ENCODE results near the gene SHOX.
"Not testable (repeated sequence)": the region's sequence is repeated elsewhere in the genome, so short reads cannot be mapped to it uniquely, and the experiment has no call there.

SHOX gene

GRCh38 chrX:638482-639131 lies 8.0 kb downstream of the SHOX start:
- no peak for DNase-seq

- no peak for DNase-seq
Observed at GRCh38 chrX:639151-639550, 8.6 kb downstream of the SHOX start.

- DNase-seq = no peak
Observed at GRCh38 chrX:640641-641040, 10.1 kb downstream of the SHOX start.

- no peak for DNase-seq
Observed at GRCh38 chrX:641671-642435, 11.3 kb downstream of the SHOX start.

DNA sequence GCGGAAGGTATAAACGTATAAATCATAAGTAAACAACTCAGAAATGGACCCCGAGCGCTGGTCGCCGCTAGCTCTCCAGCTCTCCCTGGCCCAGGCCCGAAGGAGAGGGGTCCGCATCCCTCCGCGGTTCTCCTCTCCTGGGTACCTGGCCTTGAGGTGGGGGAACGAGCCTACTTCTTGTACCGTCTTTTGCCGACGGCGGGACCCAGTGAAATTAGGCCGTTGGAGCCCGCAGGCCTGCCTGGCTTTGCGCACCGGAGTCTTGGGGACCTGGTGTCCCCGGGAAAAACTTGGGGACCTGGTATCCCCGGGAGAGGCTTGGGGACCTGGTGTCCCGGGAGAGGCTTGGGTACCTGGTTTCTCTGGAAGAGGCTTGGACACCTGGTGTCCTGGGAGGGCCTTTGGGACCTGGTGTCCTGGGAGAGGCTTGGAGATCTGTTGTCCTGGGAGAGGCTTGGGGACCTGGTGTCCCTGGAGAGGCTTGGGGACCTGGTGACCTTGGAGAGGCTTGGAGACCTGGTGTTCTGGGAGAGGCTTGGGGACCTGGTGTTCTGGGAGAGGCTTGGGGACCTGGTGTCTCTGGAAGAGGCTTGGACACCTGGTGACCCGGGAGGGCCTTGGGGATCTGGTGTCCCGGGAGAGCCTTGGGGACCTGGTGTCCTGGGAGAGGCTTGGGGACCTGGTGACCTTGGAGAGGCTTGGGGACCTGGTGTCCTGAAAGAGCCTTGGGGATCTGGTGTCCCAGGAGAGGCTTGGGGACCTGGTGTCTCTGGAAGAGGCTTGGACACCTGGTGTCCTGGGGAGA lies 12.0 kb downstream of the SHOX start:
- no peak for DNase-seq

- no peak for DNase-seq
Observed at GRCh38 chrX:643241-643595, 12.6 kb downstream of the SHOX start.

GRCh38 chrX:643911-644303 lies 13.3 kb downstream of the SHOX start:
- no peak for DNase-seq

- DNase-seq = no peak
Observed at GRCh38 chrX:644304-645281, 14.0 kb downstream of the SHOX start.

DNA sequence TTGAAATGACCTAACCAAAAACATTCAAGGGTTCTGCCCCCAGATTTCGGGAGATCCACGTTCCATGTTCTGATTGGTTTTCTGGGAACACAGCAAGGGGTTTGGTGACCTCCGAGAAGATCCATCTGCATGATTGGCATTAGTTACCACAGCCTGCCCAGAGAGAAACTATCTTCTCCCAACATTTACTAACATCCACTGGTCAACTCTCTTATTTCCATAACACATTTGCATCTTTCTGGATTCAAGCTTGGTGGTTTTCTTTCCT lies 15.6 kb downstream of the SHOX start:
- DNase-seq = no peak

GRCh38 chrX:646796-647195 lies 16.2 kb downstream of the SHOX start:
- DNase-seq = no peak

DNA sequence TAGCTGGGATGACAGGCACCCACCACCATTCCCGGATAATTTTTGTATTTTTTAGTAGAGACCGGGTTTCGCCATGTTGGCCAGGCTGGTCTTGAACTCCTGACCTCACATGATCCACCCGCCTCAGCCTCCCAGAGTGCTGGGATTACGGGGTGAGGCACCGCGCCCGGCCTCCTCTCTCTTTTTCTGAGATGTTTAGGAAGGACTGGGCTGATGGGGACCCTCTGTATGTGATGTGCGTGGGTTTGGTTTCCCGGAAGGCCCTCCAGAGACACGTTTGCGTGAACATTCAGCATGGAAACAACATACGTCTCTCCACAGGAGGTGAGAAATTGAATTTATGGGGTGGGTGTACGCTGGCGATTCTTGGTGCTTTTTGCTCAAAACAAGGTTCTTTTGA lies 18.6 kb downstream of the SHOX start:
- no peak for DNase-seq

GRCh38 chrX:650324-650723 lies 19.7 kb downstream of the SHOX start:
- DNase-seq = no peak

DNA sequence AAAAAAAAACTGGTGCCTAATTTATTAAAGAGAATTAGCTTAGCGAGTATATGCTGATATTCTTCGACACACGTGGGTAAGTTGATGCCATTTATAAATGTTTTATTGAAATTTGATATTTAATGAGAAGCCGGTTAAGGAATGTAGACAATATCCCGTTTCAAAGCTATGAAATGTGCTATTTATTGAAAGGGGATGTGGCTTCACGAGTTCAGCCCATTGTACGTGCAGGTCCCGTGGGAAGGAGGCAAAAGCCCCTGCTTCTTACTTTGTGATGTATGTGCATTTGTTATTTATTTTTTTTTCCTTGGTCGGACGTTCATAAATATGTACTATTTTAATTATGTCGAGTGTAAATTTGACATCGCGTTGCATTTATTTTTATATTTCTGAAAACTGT lies 20.2 kb downstream of the SHOX start:
- DNase-seq = no peak

DNA sequence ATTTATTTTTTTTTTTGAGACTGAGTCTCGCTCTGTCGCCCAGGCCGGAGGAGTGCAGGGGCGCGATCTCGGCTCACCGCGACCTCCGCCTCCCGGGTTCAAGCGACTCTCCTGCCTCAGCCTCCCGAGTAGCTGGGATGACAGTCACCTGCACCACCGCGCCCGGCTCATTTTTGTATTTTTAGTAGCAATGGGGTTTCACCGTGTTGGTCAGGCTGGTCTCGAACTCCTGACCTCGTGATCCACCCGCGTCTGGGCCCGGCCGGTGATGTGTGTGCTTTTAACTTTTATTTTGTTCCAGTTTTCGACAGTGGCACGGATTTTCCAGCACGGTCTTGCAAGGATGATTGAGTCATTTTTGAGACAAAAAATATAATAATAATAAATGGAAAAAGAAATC lies 21.3 kb downstream of the SHOX start:
- not testable (repeated sequence) for DNase-seq

GRCh38 chrX:652341-652741 lies 21.8 kb downstream of the SHOX start:
- DNase-seq = no peak

- DNase-seq = no peak
Observed at GRCh38 chrX:653306-653705, 22.7 kb downstream of the SHOX start.

DNA sequence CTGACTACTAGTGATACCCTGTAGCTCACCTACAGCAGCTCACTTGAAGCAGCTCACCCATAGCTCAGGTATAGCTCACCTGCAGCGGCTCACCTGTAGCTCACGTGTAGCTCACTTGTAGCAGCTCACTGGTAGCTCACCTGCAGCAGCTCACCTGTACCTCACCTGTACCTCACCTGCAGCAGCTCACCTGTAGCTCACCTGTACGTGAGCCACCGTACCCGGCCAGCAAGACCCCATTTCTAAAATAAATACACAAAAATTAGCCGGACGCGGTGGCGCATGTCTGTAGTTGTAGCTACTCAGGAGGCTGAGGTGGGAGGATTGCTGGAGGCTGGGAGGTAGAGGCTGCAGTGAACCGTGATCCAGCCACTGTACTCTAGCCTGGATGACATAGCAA lies 30.6 kb downstream of the SHOX start:
- no peak for DNase-seq

DNA sequence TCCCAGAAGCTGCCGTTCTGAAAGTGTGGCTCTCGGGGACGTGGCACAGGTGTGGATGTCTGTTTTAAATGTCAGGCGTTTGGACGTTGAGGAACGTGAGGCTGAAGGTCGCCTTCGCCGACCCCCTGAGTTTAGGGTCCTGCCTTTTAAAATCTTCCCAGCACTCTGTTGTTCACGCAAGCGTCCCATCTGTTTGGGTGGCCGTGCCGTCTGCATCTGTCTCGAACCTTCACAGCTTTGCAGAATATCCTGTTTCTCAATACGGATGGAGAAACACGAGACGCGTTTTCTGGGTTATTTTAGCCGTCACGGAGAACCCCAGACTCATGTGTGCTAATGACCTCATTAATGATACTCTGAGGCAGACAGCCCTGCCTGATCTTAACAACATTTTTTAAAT lies 31.5 kb downstream of the SHOX start:
- no peak for DNase-seq

- no peak for DNase-seq
Observed at GRCh38 chrX:663841-664240, 33.2 kb downstream of the SHOX start.

DNA sequence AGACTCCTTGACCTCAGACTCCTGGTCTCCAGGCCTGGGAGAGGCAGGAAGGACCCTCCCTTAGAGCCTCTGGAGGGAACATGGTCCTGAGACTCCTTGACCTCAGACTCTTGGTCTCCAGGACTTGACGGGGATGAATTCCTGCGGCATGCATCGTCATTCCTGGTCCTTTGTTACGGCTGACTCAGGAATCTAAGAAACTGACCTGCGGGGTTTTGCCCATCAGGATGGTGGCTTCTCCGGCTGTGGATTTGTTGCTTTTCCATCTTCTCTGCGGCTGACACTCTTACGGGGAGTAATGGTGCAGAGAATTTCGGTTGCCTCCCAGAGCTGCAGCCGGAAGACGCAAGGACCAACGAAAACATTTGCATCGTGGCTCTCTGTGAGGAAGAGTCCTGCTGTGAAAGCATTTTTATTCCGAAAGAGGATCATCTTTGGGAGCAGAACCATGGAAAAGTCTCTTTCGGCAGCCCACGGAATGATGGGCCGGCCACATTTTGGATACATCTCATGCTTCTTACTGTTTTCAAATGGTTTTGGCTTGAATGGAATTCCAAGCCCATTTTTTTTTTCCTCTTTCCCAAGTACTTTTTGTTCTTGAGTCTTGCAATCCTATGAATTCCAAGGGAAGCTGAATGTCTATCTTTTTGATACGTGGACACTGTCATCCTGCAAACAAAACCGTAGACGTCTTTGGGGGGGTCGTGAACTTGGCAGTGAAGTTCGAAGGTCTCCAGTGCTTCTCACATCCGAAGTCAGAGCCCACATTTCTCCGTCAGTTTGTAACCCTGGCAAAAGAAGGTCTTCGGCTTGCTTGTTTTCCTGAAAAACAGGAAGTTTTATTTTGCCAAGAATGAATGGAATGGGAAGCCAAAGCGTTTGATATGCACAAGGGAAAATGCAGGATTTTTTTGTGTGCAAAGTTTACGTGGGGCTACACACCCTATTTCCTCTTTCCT lies 36.5 kb downstream of the SHOX start:
- DNase-seq = no peak

DNA sequence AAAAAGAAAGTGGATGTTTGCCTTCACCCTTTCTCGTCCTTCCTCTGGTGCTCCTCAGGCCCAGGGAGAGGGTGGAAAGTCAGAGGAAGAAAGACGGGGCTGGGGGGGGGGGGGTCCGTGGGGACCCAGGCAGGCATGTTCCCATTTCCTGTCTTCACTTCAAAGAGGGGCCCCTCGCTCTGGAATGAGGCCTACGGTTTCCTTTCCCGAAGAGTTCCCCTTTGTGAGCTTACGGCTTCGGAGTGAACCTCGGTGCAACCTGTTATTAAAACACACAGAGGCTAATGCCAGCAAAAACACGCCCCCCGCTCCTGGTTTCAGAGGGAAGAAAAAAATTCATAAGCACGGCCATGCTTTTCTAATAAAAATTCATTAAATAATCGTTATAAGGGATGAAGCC lies 40.1 kb downstream of the SHOX start:
- no peak for DNase-seq

DNA sequence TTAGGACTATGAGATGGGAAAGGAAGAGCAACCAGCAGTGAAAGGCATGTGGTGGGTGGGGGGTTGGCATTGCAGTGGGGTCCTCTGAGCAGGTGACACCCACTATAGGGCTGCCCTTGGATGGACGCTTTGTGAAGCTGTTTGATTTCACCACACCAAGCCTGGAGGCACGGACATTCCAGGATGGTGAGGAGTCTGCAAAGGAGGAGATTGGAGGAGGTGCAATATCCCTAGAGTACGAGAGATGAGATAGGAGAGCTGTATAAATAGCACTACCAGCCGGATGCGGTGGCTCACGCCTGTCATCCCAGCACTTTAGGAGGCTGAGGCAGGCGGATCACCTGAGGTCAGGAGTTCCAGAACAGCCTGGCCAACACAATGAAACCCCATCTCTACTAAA lies 42.3 kb downstream of the SHOX start:
- no peak for DNase-seq

All from activated CD8-positive, alpha-beta memory T cell treated with anti-CD3 and anti-CD28 coated beads, Interleukin-2, amount 50 U/mL, for 48 hours (primary cell).